Fibroblast of skin of right quadriceps (primary cell): Measurements from ENCODE around the gene ZNF385C.

Experiments
- DNase-seq: peaks from one replicate; pipeline ENCODE4 v3.0.0-alpha.2; 2013

Gene ZNF385C

GRCh38 chr17:42106009-42106408, 7.7 kb upstream of the ZNF385C start:
- no peak for DNase-seq

GRCh38 chr17:42104264-42104663, 6.0 kb upstream of the ZNF385C start:
- DNase-seq = no peak

GRCh38 chr17:42103221-42103954, 5.1 kb upstream of the ZNF385C start:
- no peak for DNase-seq

- peak; percentile 52 for DNase-seq
These were observed 3.4 kb upstream of the ZNF385C start for GRCh38 chr17:42101513-42102292.

GRCh38 chr17:42098730-42099399, 592 bp upstream of the ZNF385C start:
- no peak for DNase-seq

- no peak for DNase-seq
These were observed 1.7 kb downstream of the ZNF385C start for GRCh38 chr17:42096360-42097111.

GRCh38 chr17:42094375-42095069, 3.8 kb downstream of the ZNF385C start:
- no peak for DNase-seq

GRCh38 chr17:42092939-42093338, 5.3 kb downstream of the ZNF385C start:
- DNase-seq = no peak

GRCh38 chr17:42090964-42091790, 7.1 kb downstream of the ZNF385C start:
- DNase-seq = no peak

- DNase-seq = no peak
These were observed 9.5 kb downstream of the ZNF385C start for GRCh38 chr17:42088736-42089135.

GRCh38 chr17:42087736-42088705, 10.3 kb downstream of the ZNF385C start:
- DNase-seq = no peak

GRCh38 chr17:42087042-42087701, 11.1 kb downstream of the ZNF385C start:
- DNase-seq = no peak

GRCh38 chr17:42081516-42082129, 16.6 kb downstream of the ZNF385C start:
- DNase-seq = no peak

- no peak for DNase-seq
These were observed 18.7 kb downstream of the ZNF385C start for GRCh38 chr17:42079541-42079940.

- no peak for DNase-seq
These were observed 19.8 kb downstream of the ZNF385C start for GRCh38 chr17:42078396-42079043.

- no peak for DNase-seq
These were observed 20.5 kb downstream of the ZNF385C start for GRCh38 chr17:42077755-42078154.

GRCh38 chr17:42076797-42077559, 21.3 kb downstream of the ZNF385C start:
- DNase-seq = no peak

GRCh38 chr17:42075789-42076188, 22.5 kb downstream of the ZNF385C start:
- DNase-seq = no peak
